ENCODE data around the gene SRD5A3. TPM values are rescaled to one million over a fixed set of nuclear protein-coding genes. Genes with fewer than 3 reads are reported as not detected.

The SRD5A3 gene
- total RNA-seq, 1 donor: 13.0 TPM

- Histone ChIP-seq H2AFZ (ENCODE audit: low read length) (no peak overlapping the region), H3K79me2 (ENCODE audit: insufficient read depth, low read length) (no peaks in the 10 kb centered on the region), H3K4me2 (ENCODE audit: insufficient read depth, low read length) (no peak overlapping the region), H3K36me3 (ENCODE audit: insufficient read depth, low read length) (no peaks in the 10 kb centered on the region), H3K4me1 (ENCODE audit: insufficient read depth, low read length) (no peaks in the 10 kb centered on the region), H4K20me1 (ENCODE audit: insufficient read depth, low read length) (no peaks in the 10 kb centered on the region), H3K9me3 (ENCODE audit: low read depth, low read length) (no peaks in the 10 kb centered on the region), H3K4me3 (ENCODE audit: insufficient read depth, low read length) (no peak overlapping the region), H3K27me3 (ENCODE audit: insufficient read depth, low read length) (no peaks in the 10 kb centered on the region), H3K27ac (ENCODE audit: low read depth, low read length) (no peak overlapping the region)
- DNase-seq (ENCODE audit: insufficient read length, low spot score, missing footprints): no peak
- no peak for TF ChIP-seq CTCF (IDR thresholded peaks at IDR 0.05; ENCODE audit: extremely low read depth, low read depth, low read length)
Measured at GRCh38 chr4:55329012-55329411, 17.0 kb upstream of the SRD5A3 start.

- DNase-seq (ENCODE audit: insufficient read length, low spot score, missing footprints): no peak
- Histone ChIP-seq H3K4me2 (ENCODE audit: insufficient read depth, low read length) (no peak overlapping the region), H3K36me3 (ENCODE audit: insufficient read depth, low read length) (no peaks in the 10 kb centered on the region), H3K79me2 (ENCODE audit: insufficient read depth, low read length) (no peaks in the 10 kb centered on the region), H4K20me1 (ENCODE audit: insufficient read depth, low read length) (no peaks in the 10 kb centered on the region), H2AFZ (ENCODE audit: low read length) (no peak overlapping the region), H3K4me3 (ENCODE audit: insufficient read depth, low read length) (no peak overlapping the region), H3K9me3 (ENCODE audit: low read depth, low read length) (no peaks in the 10 kb centered on the region), H3K27me3 (ENCODE audit: insufficient read depth, low read length) (no peaks in the 10 kb centered on the region), H3K4me1 (ENCODE audit: insufficient read depth, low read length) (no peaks in the 10 kb centered on the region), H3K27ac (ENCODE audit: low read depth, low read length) (no peak overlapping the region)
- TF ChIP-seq CTCF (IDR thresholded peaks at IDR 0.05; ENCODE audit: extremely low read depth, low read depth, low read length): no peak
Measured at GRCh38 chr4:55330241-55330640, 15.8 kb upstream of the SRD5A3 start.

- no peaks in the 10 kb centered on the region for H3K79me2 ChIP-seq (ENCODE audit: insufficient read depth, low read length)
- no peak overlapping the region for H3K4me3 ChIP-seq (ENCODE audit: insufficient read depth, low read length)
- peaks cover 5% of the 10 kb centered on the region for H3K27me3 ChIP-seq (ENCODE audit: insufficient read depth, low read length)
- TF ChIP-seq CTCF (IDR thresholded peaks at IDR 0.05; ENCODE audit: extremely low read depth, low read depth, low read length): no peak
- no peak overlapping the region for H3K4me2 ChIP-seq (ENCODE audit: insufficient read depth, low read length)
- no peaks in the 10 kb centered on the region for H3K36me3 ChIP-seq (ENCODE audit: insufficient read depth, low read length)
- H2AFZ ChIP-seq (ENCODE audit: low read length): no peak overlapping the region
- no peaks in the 10 kb centered on the region for H3K4me1 ChIP-seq (ENCODE audit: insufficient read depth, low read length)
- H4K20me1 ChIP-seq (ENCODE audit: insufficient read depth, low read length): no peaks in the 10 kb centered on the region
- DNase-seq (ENCODE audit: insufficient read length, low spot score, missing footprints): no peak
- H3K9me3 ChIP-seq (ENCODE audit: low read depth, low read length): no peaks in the 10 kb centered on the region
- H3K27ac ChIP-seq (ENCODE audit: low read depth, low read length): no peak overlapping the region
Measured at GRCh38 chr4:55336138-55337034, 9.7 kb upstream of the SRD5A3 start.

GRCh38 chr4:55337944-55338343 is 8.1 kb upstream of the SRD5A3 start:
- H3K36me3 ChIP-seq (ENCODE audit: insufficient read depth, low read length): no peaks in the 10 kb centered on the region
- H3K4me3 ChIP-seq (ENCODE audit: insufficient read depth, low read length): no peak overlapping the region
- H4K20me1 ChIP-seq (ENCODE audit: insufficient read depth, low read length): no peaks in the 10 kb centered on the region
- H3K4me2 ChIP-seq (ENCODE audit: insufficient read depth, low read length): no peak overlapping the region
- H3K79me2 ChIP-seq (ENCODE audit: insufficient read depth, low read length): no peaks in the 10 kb centered on the region
- no peak for TF ChIP-seq CTCF (IDR thresholded peaks at IDR 0.05; ENCODE audit: extremely low read depth, low read depth, low read length)
- H3K27me3 ChIP-seq (ENCODE audit: insufficient read depth, low read length): peaks cover 6% of the 10 kb centered on the region
- no peak overlapping the region for H3K27ac ChIP-seq (ENCODE audit: low read depth, low read length)
- H3K4me1 ChIP-seq (ENCODE audit: insufficient read depth, low read length): no peaks in the 10 kb centered on the region
- DNase-seq (ENCODE audit: insufficient read length, low spot score, missing footprints): no peak
- H2AFZ ChIP-seq (ENCODE audit: low read length): no peak overlapping the region
- H3K9me3 ChIP-seq (ENCODE audit: low read depth, low read length): no peaks in the 10 kb centered on the region

All from osteoblast (primary cell).